ENCODE measurements around the gene ETV6. TPM values are rescaled to one million over a fixed set of nuclear protein-coding genes. Genes with fewer than 3 reads are reported as not detected.

Gene ETV6
- polyA plus RNA-seq, 2 of the 4 experiments (the other 2 are of a cell fraction): 4.0 to 7.0 TPM

- ATAC-seq: no peak
- no peak for TF ChIP-seq MAZ (IDR thresholded peaks at IDR 0.05; ENCODE audit: borderline replicate concordance, low read depth, low read length)
- no peak for TF ChIP-seq KDM5A (IDR thresholded peaks at IDR 0.05)
- TF ChIP-seq RNF2 (IDR thresholded peaks at IDR 0.05; ENCODE audit: borderline replicate concordance, low read depth): no peak
- TF ChIP-seq CHD4 (IDR thresholded peaks at IDR 0.05; ENCODE audit: borderline replicate concordance): no peak
- no peak for TF ChIP-seq EP300 (IDR thresholded peaks at IDR 0.05)
- no peak for TF ChIP-seq CBX2 (IDR thresholded peaks at IDR 0.05; ENCODE audit: borderline replicate concordance, low read depth)
- no peak for TF ChIP-seq SREBF2 (IDR thresholded peaks at IDR 0.05)
- no peak for TF ChIP-seq HEYL (CRISPR knock-in tag; IDR thresholded peaks at IDR 0.05)
- no peak for TF ChIP-seq HDAC2 (IDR thresholded peaks at IDR 0.05)
- ChIA-PET CTCF (no interaction called here), POLR2A (no interaction called here)
- no peak for DNase-seq (ENCODE audit: low read depth in 1 of 2, low spot score in 1 of 2)
- Histone ChIP-seq H3K4me2 (no peak overlapping the region), H3K9me3 (no peaks in the 10 kb centered on the region), H3K4me1 (no peaks in the 10 kb centered on the region), H3K27ac (no peak overlapping the region), H3K4me3 (no peak overlapping the region)
- WGBS (ENCODE audit: missing lambda C conversion rate): 73% methylated on average over 3 of the region's 3 CpGs
- peak; percentile 54 for FAIRE-seq
Observed at GRCh38 chr12:11805680-11806079, 156.2 kb downstream of the ETV6 start.

- Histone ChIP-seq H3K27ac (no peak overlapping the region), H3K9me3 (no peaks in the 10 kb centered on the region), H3K4me2 (no peak overlapping the region), H3K4me3 (no peak overlapping the region), H3K4me1 (no peaks in the 10 kb centered on the region)
- ChIA-PET POLR2A (no interaction called here), CTCF (no interaction called here)
- ATAC-seq: no peak
- TF ChIP-seq HDAC2 (IDR thresholded peaks at IDR 0.05): no peak
- TF ChIP-seq CHD2 (IDR thresholded peaks at IDR 0.05; ENCODE audit: low read length, partially characterized antibody): no peak
- TF ChIP-seq RFX5 (IDR thresholded peaks at IDR 0.05): no peak
- TF ChIP-seq PBX3 (IDR thresholded peaks at IDR 0.05): no peak
- TF ChIP-seq RCOR1 (IDR thresholded peaks at IDR 0.05; ENCODE audit: low read depth, low read length): no peak
- TF ChIP-seq SREBF2 (IDR thresholded peaks at IDR 0.05): no peak
- TF ChIP-seq NPAS2 (CRISPR knock-in tag; IDR thresholded peaks at IDR 0.05; ENCODE audit: borderline replicate concordance): no peak
- no peak for TF ChIP-seq ZC3H11A (IDR thresholded peaks at IDR 0.05)
- TF ChIP-seq CEBPB (IDR thresholded peaks at IDR 0.05): no peak
- no peak for TF ChIP-seq CHD4 (IDR thresholded peaks at IDR 0.05; ENCODE audit: borderline replicate concordance)
- no peak for TF ChIP-seq ZNF302 (CRISPR knock-in tag; IDR thresholded peaks at IDR 0.05)
- no peak for TF ChIP-seq ESRRA (IDR thresholded peaks at IDR 0.05; ENCODE audit: borderline replicate concordance, low read length)
- no peak for FAIRE-seq
- no peak for DNase-seq (ENCODE audit: low read depth in 1 of 2, low spot score in 1 of 2)
Observed at GRCh38 chr12:11807458-11807857, 158.0 kb downstream of the ETV6 start.

GRCh38 chr12:11808931-11809330, 159.5 kb downstream of the ETV6 start:
- WGBS (ENCODE audit: missing lambda C conversion rate): 90% methylated on average over 8 of the region's 8 CpGs
- ChIA-PET POLR2A (no interaction called here), CTCF (interaction anchor here (1.4 kb wide), 1 partner anchor 12 kb away, joined by 5 read pairs; no protein-coding TSS in a partner anchor)
- H3K27ac ChIP-seq: no peak overlapping the region
- DNase-seq (ENCODE audit: low read depth in 1 of 2, low spot score in 1 of 2): no peak
- peaks cover 1% of the 10 kb centered on the region; the same call in 1 of the 3 replicates for H3K4me1 ChIP-seq
- no peak overlapping the region for H3K4me3 ChIP-seq
- FAIRE-seq: no peak
- H3K9me3 ChIP-seq: no peaks in the 10 kb centered on the region
- no peak for ATAC-seq
- TF ChIP-seq RFX5 (IDR thresholded peaks at IDR 0.05) (no peak), FOSL2 (IDR thresholded peaks at IDR 0.05) (no peak), FOSL2 (CRISPR knock-in tag; IDR thresholded peaks at IDR 0.05) (no peak), HES2 (IDR thresholded peaks at IDR 0.05) (no peak), EHF (CRISPR knock-in tag; IDR thresholded peaks at IDR 0.05) (no peak)
- H3K4me2 ChIP-seq: no peak overlapping the region

- Histone ChIP-seq H3K4me2 (no peak overlapping the region), H3K4me3 (no peak overlapping the region), H3K4me1 (peaks cover 9% of the 10 kb centered on the region; the same call in 2 of the 3 replicates), H3K27ac (no peak overlapping the region), H3K9me3 (no peaks in the 10 kb centered on the region)
- no peak for DNase-seq (ENCODE audit: low read depth in 1 of 2, low spot score in 1 of 2)
- FAIRE-seq: no peak
- WGBS (ENCODE audit: missing lambda C conversion rate): 92% methylated on average over 3 of the region's 3 CpGs
- ChIA-PET POLR2A (interaction anchor here (0.6 kb wide), 1 partner anchor 52 kb away, joined by 5 read pairs; no protein-coding TSS in a partner anchor), CTCF (interaction anchor here (0.5 kb wide), 2 partner anchors 575 to 1445 kb away, joined by 4 to 5 read pairs; no protein-coding TSS in a partner anchor)
- TF ChIP-seq PBX3 (IDR thresholded peaks at IDR 0.05): no peak
- TF ChIP-seq RCOR1 (IDR thresholded peaks at IDR 0.05; ENCODE audit: low read depth, low read length): no peak
- TF ChIP-seq JUNB (IDR thresholded peaks at IDR 0.05): no peak
- TF ChIP-seq PHF8 (IDR thresholded peaks at IDR 0.05; ENCODE audit: borderline replicate concordance, low read depth): no peak
- no peak for TF ChIP-seq ELK1 (IDR thresholded peaks at IDR 0.05; ENCODE audit: low read depth, low read length)
- TF ChIP-seq SMC3 (IDR thresholded peaks at IDR 0.05): no peak
- ATAC-seq: no peak
Observed at GRCh38 chr12:11810206-11810545, 160.7 kb downstream of the ETV6 start.

Measured in A549 (cell line).